Measurements from ENCODE around the gene GZMB.

DNA sequence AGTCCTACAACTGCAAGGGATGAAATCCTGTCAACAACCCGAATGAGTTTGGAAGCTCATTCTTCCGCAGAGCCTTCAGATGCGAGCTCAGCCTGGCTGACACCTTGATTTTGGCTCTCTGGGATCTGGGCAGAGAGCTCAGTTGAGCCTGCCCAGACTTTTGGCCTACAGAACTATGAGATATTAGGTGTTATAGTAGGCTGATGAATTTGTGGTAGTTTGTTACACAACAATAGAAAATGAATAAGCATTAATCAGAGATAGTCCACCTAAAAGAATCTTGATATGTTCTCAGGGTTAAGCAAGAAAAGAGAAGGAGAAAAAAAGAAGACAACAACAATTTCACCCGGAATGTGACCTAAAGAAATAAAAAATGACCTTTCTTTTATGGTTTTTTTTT is 30.4 kb upstream of the GZMB start:
- TF ChIP-seq POLR2AphosphoS5 (IDR thresholded peaks at IDR 0.05) (no peak), POLR2A (IDR thresholded peaks at IDR 0.05; ENCODE audit: low read depth) (no peak)
- TF ChIP-seq, protein P1, sequence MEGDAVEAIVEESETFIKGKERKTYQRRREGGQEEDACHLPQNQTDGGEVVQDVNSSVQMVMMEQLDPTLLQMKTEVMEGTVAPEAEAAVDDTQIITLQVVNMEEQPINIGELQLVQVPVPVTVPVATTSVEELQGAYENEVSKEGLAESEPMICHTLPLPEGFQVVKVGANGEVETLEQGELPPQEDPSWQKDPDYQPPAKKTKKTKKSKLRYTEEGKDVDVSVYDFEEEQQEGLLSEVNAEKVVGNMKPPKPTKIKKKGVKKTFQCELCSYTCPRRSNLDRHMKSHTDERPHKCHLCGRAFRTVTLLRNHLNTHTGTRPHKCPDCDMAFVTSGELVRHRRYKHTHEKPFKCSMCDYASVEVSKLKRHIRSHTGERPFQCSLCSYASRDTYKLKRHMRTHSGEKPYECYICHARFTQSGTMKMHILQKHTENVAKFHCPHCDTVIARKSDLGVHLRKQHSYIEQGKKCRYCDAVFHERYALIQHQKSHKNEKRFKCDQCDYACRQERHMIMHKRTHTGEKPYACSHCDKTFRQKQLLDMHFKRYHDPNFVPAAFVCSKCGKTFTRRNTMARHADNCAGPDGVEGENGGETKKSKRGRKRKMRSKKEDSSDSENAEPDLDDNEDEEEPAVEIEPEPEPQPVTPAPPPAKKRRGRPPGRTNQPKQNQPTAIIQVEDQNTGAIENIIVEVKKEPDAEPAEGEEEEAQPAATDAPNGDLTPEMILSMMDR (IDR thresholded peaks at IDR 0.05), result no peak

All from esophagus muscularis mucosa (tissue), 3 donors.